ENCODE data around the gene TERB1.

- TF ChIP-seq POLR2A (IDR thresholded peaks at IDR 0.05), result no peak
- no peak for TF ChIP-seq CTCF (IDR thresholded peaks at IDR 0.05)
Observed at GRCh38 chr16:66832190-66832589, 30.8 kb upstream of the TERB1 start.
